Thyroid gland (tissue), 4 donors: ENCODE results near the gene MYOG. TPM values are rescaled to one million over a fixed set of nuclear protein-coding genes. Genes with fewer than 3 reads are reported as not detected.

ENCODE experiments used
- DNase-seq, 2 donors: peaks; one replicate each; pipeline ENCODE4 v3.0.0-alpha.2; 2019
- H3K27ac ChIP-seq, 3 donors: fragments of 200-600 bp; sonication (generic); 1 replicate in 2 of 3; 2 replicates in 1 of 3; pipeline ENCODE4 v1.5.1; 2016 to 2019; ENCODE audit warnings: mild to moderate bottlenecking in 1 of 3, moderate library complexity in 1 of 3
- H3K27me3 ChIP-seq: fragments of 200-600 bp; sonication (generic); one replicate; pipeline ENCODE4 v1.5.1; 2019
- H3K36me3 ChIP-seq, 2 donors: fragments of 200-600 bp; sonication (generic); one replicate each; pipeline ENCODE4 v1.5.1; 2016 to 2019
- H3K4me1 ChIP-seq, 2 donors: fragments of 200-600 bp; sonication (generic); one replicate each; pipeline ENCODE4 v1.5.1; 2017 to 2019
- H3K4me3 ChIP-seq, 3 donors: fragments of 200-600 bp; sonication (generic); replicated peaks in 1 of 3; 1 replicate in 2 of 3; 2 replicates in 1 of 3; pipeline ENCODE4 v1.5.1; 2016; ENCODE audit warnings: mild to moderate bottlenecking in 1 of 3
- H3K9me3 ChIP-seq: fragments of 200-600 bp; sonication (generic); one replicate; pipeline ENCODE4 v1.5.1; 2017
- CTCF ChIP-seq, 6 experiments: fragments of 200-600 bp in 3 of 6; fragments of 450-650 bp in 3 of 6; sonication (generic) in 3 of 6; IDR thresholded peaks; one replicate each; pipeline ENCODE4 v1.5.1; 2016 to 2019; ENCODE audit warnings: antibody characterized with exemption in 6 of 6, mild to moderate bottlenecking in 2 of 6, inconsistent platforms in 1 of 6, moderate library complexity in 1 of 6
- POLR2A ChIP-seq, 2 donors: fragments of 450-650 bp; IDR thresholded peaks; one replicate each; pipeline ENCODE4 v1.6.1; 2017; ENCODE audit warnings: antibody characterized with exemption in 2 of 2, mild to moderate bottlenecking in 2 of 2, moderate library complexity in 1 of 2
- WGBS, 2 donors: methylation state at CpG; one replicate each; pipeline ENCODE4 v1.1.5; 2017; 5-methylcytosine and 5-hydroxymethylcytosine counted together
- intact Hi-C: fragments of 100-400 bp; cut with DNase I; formaldehyde crosslinking; loops from one replicate; pipeline ENCODE4 v1.15.1; 2023
- total RNA-seq, 4 donors: library from RNA; depleted of rRNA; stranded (reverse); fragments of >200 nt; gene quantifications; one replicate each; pipeline ENCODE4 v1.2.3, GENCODE V29; 2016

MYOG gene
- total RNA-seq, 4 donors from 2014 or later = not detected

DNA sequence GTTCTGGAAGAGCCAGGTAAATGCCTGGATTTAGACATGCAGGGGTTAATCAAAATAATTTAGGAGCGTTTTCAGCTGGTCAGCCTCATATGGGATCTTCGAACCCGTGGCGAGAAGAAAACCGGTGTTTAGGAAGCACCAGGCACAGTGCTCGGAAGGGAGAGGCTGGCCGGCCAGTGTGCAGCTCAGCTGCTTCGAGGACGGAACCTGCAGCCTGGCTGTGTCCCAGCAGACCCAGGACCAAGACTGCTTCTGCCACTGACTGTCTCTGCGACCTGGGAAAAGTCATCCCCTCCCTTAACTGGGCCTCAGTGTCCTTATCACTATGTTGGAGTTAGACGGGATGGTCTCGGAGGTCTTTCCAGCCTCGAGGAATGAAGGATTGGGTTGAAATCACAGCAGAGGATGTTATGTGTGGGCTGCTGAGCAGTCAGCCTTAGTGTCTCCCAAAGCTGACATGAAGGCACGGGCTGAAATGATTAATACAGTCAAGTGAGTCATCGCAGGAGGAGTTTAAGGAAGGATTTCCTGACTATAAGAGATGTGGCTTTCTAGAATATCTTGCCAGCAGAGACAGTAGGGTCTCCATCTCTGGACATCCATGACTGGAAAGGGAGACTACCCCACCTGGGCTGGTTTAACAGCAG, 38.7 kb downstream of the MYOG start:
- no peaks in the 10 kb centered on the region for H3K4me1 ChIP-seq
- no peaks in the 10 kb centered on the region for H3K27me3 ChIP-seq
- no peak for DNase-seq
- H3K27ac ChIP-seq = no peak overlapping the region
- no peaks in the 10 kb centered on the region for H3K36me3 ChIP-seq
- TF ChIP-seq CTCF (IDR thresholded peaks at IDR 0.05) (no peak), POLR2A (IDR thresholded peaks at IDR 0.05) (no peak)
- H3K9me3 ChIP-seq = no peaks in the 10 kb centered on the region
- intact Hi-C loops = no loop called here
- WGBS, 2 donors = 70% methylated on average over 15 of the region's 15 CpGs
- H3K4me3 ChIP-seq = no peak overlapping the region

- H3K4me3 ChIP-seq = no peak overlapping the region
- no peak overlapping the region for H3K27ac ChIP-seq
- 81 to 87% methylated on average over 13 to 14 of the region's 16 CpGs for WGBS, 2 donors
- intact Hi-C loops = no loop called here
- DNase-seq = no peak
- no peak for TF ChIP-seq POLR2A (IDR thresholded peaks at IDR 0.05)
- no peak for TF ChIP-seq CTCF (IDR thresholded peaks at IDR 0.05)
- H3K4me1 ChIP-seq = no peaks in the 10 kb centered on the region
- no peaks in the 10 kb centered on the region for H3K9me3 ChIP-seq
- H3K36me3 ChIP-seq = no peaks in the 10 kb centered on the region
- no peaks in the 10 kb centered on the region for H3K27me3 ChIP-seq
These were observed 39.8 kb downstream of the MYOG start for GRCh38 chr1:203045821-203046594.

DNA sequence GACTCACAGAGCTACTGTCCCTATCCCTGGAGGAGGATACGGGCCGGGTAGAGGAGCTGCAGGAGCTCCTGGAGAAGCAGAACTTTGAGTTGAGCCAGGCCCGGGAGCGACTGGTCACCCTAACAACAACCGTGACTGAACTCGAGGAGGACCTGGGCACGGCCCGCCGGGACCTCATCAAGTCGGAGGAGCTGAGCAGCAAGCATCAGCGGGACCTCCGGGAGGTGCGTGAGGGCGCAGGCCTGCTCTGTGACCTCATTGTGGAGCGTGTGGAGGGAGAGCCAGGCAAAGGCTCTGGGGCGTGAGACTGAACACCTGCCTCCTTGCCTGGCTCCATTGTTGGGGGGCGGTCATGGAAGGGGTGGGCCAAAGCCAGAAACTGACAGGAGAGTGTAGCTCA, 40.5 kb downstream of the MYOG start:
- DNase-seq = no peak
- H3K27me3 ChIP-seq = no peaks in the 10 kb centered on the region
- no peaks in the 10 kb centered on the region for H3K4me1 ChIP-seq
- H3K4me3 ChIP-seq = no peak overlapping the region
- 88 to 95% methylated on average over 17 of the region's 17 CpGs for WGBS, 2 donors
- intact Hi-C loops = no loop called here
- H3K27ac ChIP-seq = no peak overlapping the region
- no peaks in the 10 kb centered on the region for H3K36me3 ChIP-seq
- no peaks in the 10 kb centered on the region for H3K9me3 ChIP-seq
- TF ChIP-seq CTCF (IDR thresholded peaks at IDR 0.05) (no peak), POLR2A (IDR thresholded peaks at IDR 0.05) (no peak)

GRCh38 chr1:203044546-203045250, 41.1 kb downstream of the MYOG start:
- 90 to 93% methylated on average over 7 of the region's 7 CpGs for WGBS, 2 donors
- no peak for TF ChIP-seq CTCF (IDR thresholded peaks at IDR 0.05)
- TF ChIP-seq POLR2A (IDR thresholded peaks at IDR 0.05) = no peak
- DNase-seq = no peak
- Histone ChIP-seq H3K4me3 (no peak overlapping the region), H3K27ac (no peak overlapping the region), H3K9me3 (no peaks in the 10 kb centered on the region), H3K36me3 (no peaks in the 10 kb centered on the region), H3K27me3 (no peaks in the 10 kb centered on the region), H3K4me1 (no peaks in the 10 kb centered on the region)
- intact Hi-C loops = loop anchor here (5.0 kb wide), 1 partner anchor 173 kb away; no protein-coding TSS in a partner anchor
